Astrocyte of the spinal cord (primary cell): ENCODE measurements around the gene PRKRA.

Experiments
- DNase-seq: peaks from one replicate; pipeline ENCODE4 v3.0.0; 2011; ENCODE audit warnings: low read depth, low spot score
- H3K4me3 ChIP-seq: 2 replicates; pipeline ENCODE4 v1.5.1; 2011; ENCODE audit warnings: low read depth, mild to moderate bottlenecking, low read length, moderate library complexity
- in situ Hi-C: cut with HindIII; loops from 2 replicates; pipeline ENCODE4 v1.10.0; 2017; ENCODE audit warnings: low sequenced_read_pairs
- TF ChIP-seq, protein P1 (sequence below): IDR thresholded peaks from 2 replicates; pipeline ENCODE4 v1.5.1; 2012; ENCODE audit warnings: low read depth, mild to moderate bottlenecking, low read length, inconsistent platforms

The PRKRA gene

GRCh38 chr2:178450774-178451525, at the start of gene PRKRA, which contains the start of gene PJVK:
TSS of gene PRKRA (minus strand) at chr2:178451175. CDS start at chr2:178451030, 145 bp downstream.
TSS of gene PJVK (plus strand) at chr2:178451378. CDS start at chr2:178453410, 2,032 bp downstream.
- peak within 1 kb of the TSS; percentile 55 for H3K4me3 ChIP-seq
- in situ Hi-C loops, result no loop called here
- peak; percentile 98 for DNase-seq
- TF ChIP-seq, protein P1, sequence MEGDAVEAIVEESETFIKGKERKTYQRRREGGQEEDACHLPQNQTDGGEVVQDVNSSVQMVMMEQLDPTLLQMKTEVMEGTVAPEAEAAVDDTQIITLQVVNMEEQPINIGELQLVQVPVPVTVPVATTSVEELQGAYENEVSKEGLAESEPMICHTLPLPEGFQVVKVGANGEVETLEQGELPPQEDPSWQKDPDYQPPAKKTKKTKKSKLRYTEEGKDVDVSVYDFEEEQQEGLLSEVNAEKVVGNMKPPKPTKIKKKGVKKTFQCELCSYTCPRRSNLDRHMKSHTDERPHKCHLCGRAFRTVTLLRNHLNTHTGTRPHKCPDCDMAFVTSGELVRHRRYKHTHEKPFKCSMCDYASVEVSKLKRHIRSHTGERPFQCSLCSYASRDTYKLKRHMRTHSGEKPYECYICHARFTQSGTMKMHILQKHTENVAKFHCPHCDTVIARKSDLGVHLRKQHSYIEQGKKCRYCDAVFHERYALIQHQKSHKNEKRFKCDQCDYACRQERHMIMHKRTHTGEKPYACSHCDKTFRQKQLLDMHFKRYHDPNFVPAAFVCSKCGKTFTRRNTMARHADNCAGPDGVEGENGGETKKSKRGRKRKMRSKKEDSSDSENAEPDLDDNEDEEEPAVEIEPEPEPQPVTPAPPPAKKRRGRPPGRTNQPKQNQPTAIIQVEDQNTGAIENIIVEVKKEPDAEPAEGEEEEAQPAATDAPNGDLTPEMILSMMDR, result no peak

GRCh38 chr2:178499640-178500039, 48.7 kb upstream of the PRKRA start:
- TF ChIP-seq, protein P1, result no peak
- no peak for DNase-seq
- in situ Hi-C loops, result no loop called here
- no peak overlapping the region for H3K4me3 ChIP-seq

DNA sequence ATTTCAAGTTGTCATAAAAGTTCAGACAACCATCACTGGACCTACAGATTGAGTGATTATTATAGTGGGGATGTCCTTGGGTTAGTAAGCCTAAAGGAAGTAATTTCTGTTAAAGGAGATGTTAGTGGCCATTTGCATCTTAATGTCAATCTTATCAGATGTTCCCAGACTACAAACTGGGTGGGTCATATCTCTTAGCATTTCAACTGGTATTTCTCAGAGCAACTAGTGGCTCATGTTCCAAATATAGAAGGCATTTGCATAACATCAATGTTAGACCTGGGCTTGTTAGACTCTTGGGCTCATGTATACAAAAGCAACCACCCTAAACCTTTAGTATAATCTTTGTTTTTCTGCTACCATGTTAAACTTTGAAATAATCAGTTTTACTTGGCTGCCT, 47.2 kb upstream of the PRKRA start:
- TF ChIP-seq, protein P1, result no peak
- in situ Hi-C loops, result no loop called here
- no peak for DNase-seq
- H3K4me3 ChIP-seq, result no peak overlapping the region

DNA sequence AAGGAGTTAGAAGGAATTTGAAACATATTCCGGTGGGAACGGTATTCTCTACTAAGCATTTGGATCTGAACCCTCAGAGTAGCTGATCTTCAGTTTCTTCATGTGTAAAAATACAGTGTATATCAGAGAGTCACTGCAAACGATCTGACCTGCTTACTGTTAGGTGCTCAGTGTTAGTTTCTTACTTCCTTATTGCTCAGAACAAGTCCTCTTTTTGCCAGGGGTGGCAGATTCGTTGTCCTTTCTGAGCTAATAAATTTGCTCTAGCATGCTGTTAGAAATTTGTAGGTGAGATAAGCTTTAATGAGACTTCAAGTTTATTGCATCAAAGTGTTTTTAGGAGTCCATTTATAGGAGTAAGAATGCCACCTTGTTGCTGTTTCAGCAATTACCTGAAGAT, 45.1 kb upstream of the PRKRA start:
- TF ChIP-seq, protein P1, result no peak
- H3K4me3 ChIP-seq, result no peak overlapping the region
- no peak for DNase-seq
- in situ Hi-C loops, result no loop called here

DNA sequence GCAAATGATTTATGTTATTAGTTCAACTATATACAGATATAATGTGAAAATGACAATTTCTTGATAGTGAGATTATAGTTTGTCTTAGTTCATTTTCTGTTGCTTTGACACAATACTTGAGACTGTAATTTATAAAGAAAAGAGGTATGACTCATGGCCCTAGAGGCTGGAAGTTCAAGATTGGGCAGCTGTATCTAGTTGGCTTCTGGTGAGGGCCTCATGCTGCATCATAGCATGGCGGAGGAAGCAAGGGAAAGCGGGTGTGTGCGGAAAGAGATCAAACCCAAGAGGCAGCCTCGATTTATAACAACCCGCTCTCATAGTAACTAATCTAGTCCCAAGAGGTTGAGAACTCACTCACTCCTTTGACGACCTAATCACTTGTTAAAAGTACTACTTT, 40.6 kb upstream of the PRKRA start:
- TF ChIP-seq, protein P1, result no peak
- no peak for DNase-seq
- in situ Hi-C loops, result no loop called here
- H3K4me3 ChIP-seq, result no peak overlapping the region

DNA sequence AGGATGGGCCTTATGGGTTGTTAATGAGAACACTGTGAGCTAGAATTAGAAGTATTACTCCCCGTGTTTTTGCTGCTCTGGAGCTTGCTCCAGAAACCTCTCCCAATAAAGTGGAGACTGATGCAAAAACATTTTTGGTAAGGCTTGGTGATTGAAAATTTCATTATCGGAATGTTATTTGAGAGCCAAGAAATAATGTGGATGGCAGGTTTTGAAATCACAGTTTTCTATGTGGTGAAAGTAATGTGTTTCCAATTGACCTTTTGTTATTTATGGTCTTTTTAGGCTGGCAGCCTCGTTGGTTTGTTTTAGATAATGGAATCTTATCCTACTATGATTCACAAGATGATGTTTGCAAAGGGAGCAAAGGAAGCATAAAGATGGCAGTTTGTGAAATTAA, 34.4 kb upstream of the PRKRA start:
- H3K4me3 ChIP-seq, result no peak overlapping the region
- TF ChIP-seq, protein P1, result no peak
- DNase-seq, result no peak
- in situ Hi-C loops, result no loop called here
